WTC11 (cell line): ENCODE data around the gene ATRX.
"Not testable (repeated sequence)": the region's sequence is repeated elsewhere in the genome, so short reads cannot be mapped to it uniquely, and the experiment has no call there.

ENCODE experiments used
- ATF2 ChIP-seq: sonication (generic); formaldehyde crosslinking; IDR thresholded peaks from 2 replicates; pipeline ENCODE4 v1.8.1; 2022; ENCODE audit warnings: low read depth, missing genetic modification reagents, borderline replicate concordance
- CTCF ChIP-seq: fragments of 200-600 bp; IDR thresholded peaks from 2 replicates; pipeline ENCODE4 v1.8.0; 2022; ENCODE audit warnings: antibody characterized with exemption
- FOXJ3 ChIP-seq: sonication (generic); formaldehyde crosslinking; IDR thresholded peaks from 2 replicates; pipeline ENCODE4 v1.9.0; 2021; ENCODE audit warnings: missing genetic modification reagents, mild to moderate bottlenecking, borderline replicate concordance
- MAX ChIP-seq: sonication (generic); formaldehyde crosslinking; IDR thresholded peaks from 2 replicates; pipeline ENCODE4 v1.8.0; 2022; ENCODE audit warnings: mild to moderate bottlenecking, missing genetic modification reagents
- NFATC4 ChIP-seq: fragments of 250-450 bp; sonication (Bioruptor Pico); IDR thresholded peaks from 2 replicates; pipeline ENCODE4 v1.9.0; 2021; ENCODE audit warnings: mild to moderate bottlenecking
- NFYB ChIP-seq: sonication (generic); formaldehyde crosslinking; conservative IDR thresholded peaks from 2 replicates; pipeline ENCODE4 v1.8.0; 2022; ENCODE audit warnings: low read depth, missing genetic modification reagents

GRCh38 chrX:77753942-77754341 lies 32.1 kb downstream of the ATRX start:
- TF ChIP-seq CTCF; MAX (CRISPR knock-in tag); NFATC4 (CRISPR knock-in tag); NFYB (CRISPR knock-in tag); FOXJ3; ATF2 (CRISPR knock-in tag): not testable (repeated sequence)
